22Rv1 (cell line): ENCODE data around the gene DENND2C.
"Not testable (repeated sequence)": the region's sequence is repeated elsewhere in the genome, so short reads cannot be mapped to it uniquely, and the experiment has no call there.

Source experiments
- H3K27ac ChIP-seq: fragments of 450-650 bp; 2 replicates; pipeline ENCODE4 v1.5.1; 2017
- CTCF ChIP-seq: fragments of 450-650 bp; IDR thresholded peaks from 2 replicates; pipeline ENCODE4 v1.5.1; 2017; ENCODE audit warnings: mild to moderate bottlenecking
- ZFX ChIP-seq: fragments of 450-650 bp; IDR thresholded peaks from 2 replicates; pipeline ENCODE4 v1.6.1; 2017; ENCODE audit warnings: antibody characterized with exemption, borderline replicate concordance

DENND2C gene

GRCh38 chr1:114587203-114587991 is 82.5 kb downstream of the DENND2C start:
- no peak overlapping the region for H3K27ac ChIP-seq
- TF ChIP-seq CTCF (no peak), ZFX (no peak)

GRCh38 chr1:114586513-114587047 is 83.3 kb downstream of the DENND2C start:
- TF ChIP-seq CTCF = no peak
- no peak for TF ChIP-seq ZFX
- no peak overlapping the region for H3K27ac ChIP-seq

GRCh38 chr1:114585231-114585630 is 84.6 kb downstream of the DENND2C start:
- TF ChIP-seq CTCF (no peak), ZFX (no peak)
- H3K27ac ChIP-seq = no peak overlapping the region

- H3K27ac ChIP-seq = peak within 1 kb of the TSS; percentile 53
- no peak for TF ChIP-seq CTCF
Observed at GRCh38 chr1:114581335-114582287, 88.2 kb downstream of the DENND2C start, which contains the start of gene BCAS2. Gene BCAS2 (minus strand): TSS chr1:114581615. CDS start chr1:114581591, 24 bp downstream.

- TF ChIP-seq ZFX (no peak), CTCF (no peak)
- H3K27ac ChIP-seq = no peak overlapping the region
Observed at GRCh38 chr1:114574365-114574764, 95.5 kb downstream of the DENND2C start.

- TF ChIP-seq ZFX = no peak
- no peak overlapping the region for H3K27ac ChIP-seq
Observed at GRCh38 chr1:114564141-114564540, 105.7 kb downstream of the DENND2C start.

- H3K27ac ChIP-seq = not testable (repeated sequence)
Observed at GRCh38 chr1:114562978-114563510, 106.8 kb downstream of the DENND2C start.
